GM12865 (cell line): Measurements from ENCODE around the gene GCDH.
"Not testable (repeated sequence)": the region's sequence is repeated elsewhere in the genome, so short reads cannot be mapped to it uniquely, and the experiment has no call there.

ENCODE experiments used
- DNase-seq: peaks from one replicate; pipeline ENCODE4 v3.0.0; 2010; ENCODE audit warnings: low read depth
- H3K4me3 ChIP-seq: 2 replicates; pipeline ENCODE4 v1.5.1; 2011; ENCODE audit warnings: mild to moderate bottlenecking, low read depth, low read length, control low read depth
- TF ChIP-seq, protein P1 (sequence below): IDR thresholded peaks from 2 replicates; pipeline ENCODE4 v1.5.1; 2011; ENCODE audit warnings: low read length, control low read depth, low read depth, inconsistent platforms; ENCODE audit not compliant: insufficient read depth; ENCODE audit errors: missing control alignments

Gene GCDH

GRCh38 chr19:12913851-12914690 lies 23.1 kb downstream of the GCDH start:
- TF ChIP-seq, protein P1, sequence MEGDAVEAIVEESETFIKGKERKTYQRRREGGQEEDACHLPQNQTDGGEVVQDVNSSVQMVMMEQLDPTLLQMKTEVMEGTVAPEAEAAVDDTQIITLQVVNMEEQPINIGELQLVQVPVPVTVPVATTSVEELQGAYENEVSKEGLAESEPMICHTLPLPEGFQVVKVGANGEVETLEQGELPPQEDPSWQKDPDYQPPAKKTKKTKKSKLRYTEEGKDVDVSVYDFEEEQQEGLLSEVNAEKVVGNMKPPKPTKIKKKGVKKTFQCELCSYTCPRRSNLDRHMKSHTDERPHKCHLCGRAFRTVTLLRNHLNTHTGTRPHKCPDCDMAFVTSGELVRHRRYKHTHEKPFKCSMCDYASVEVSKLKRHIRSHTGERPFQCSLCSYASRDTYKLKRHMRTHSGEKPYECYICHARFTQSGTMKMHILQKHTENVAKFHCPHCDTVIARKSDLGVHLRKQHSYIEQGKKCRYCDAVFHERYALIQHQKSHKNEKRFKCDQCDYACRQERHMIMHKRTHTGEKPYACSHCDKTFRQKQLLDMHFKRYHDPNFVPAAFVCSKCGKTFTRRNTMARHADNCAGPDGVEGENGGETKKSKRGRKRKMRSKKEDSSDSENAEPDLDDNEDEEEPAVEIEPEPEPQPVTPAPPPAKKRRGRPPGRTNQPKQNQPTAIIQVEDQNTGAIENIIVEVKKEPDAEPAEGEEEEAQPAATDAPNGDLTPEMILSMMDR: no peak

DNA sequence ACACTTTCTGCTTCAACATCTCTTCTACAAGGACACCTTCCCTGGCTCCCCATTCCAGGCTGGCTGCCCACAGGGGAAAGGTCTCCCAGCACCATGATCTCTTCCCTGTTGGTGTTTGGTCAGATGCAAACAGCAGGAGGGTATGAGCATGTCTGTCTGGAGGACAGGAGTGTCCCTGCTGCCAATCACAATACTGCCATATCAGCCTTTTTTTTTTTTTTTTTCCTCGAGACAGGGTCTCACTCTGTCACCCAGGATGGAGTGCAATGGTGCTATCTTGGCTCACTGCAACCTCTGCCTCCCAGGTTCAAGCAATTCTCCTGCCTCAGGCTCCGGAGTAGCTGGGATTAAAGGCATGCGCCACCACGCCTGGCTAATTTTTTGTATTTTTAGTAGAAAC lies 24.9 kb downstream of the GCDH start:
- not testable (repeated sequence) for H3K4me3 ChIP-seq, DNase-seq

More at GRCh38 chr19:12913851-12914690, 23.1 kb downstream of the GCDH start:
- no peak for DNase-seq
- no peak overlapping the region for H3K4me3 ChIP-seq

DNA sequence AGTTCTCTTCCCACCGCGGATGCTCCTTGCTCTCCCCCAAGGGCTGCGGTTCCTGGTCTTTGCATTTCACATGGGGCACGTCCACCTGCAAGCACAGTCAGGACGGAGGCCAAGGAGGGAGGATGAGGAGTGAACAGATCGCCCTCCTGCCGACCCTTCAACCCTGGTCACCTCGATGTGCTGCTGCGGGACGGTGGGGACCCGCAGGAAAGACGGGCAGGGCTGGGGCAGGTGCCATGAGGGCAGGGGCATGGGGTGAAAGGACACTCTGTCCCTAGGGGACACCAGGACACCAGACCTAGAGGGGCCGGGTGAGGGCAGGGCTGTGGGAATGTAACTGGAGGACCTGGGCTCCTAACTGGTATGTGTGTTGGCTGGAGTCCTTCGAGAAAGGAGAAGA lies 27.3 kb downstream of the GCDH start:
- TF ChIP-seq, protein P1: no peak
- H3K4me3 ChIP-seq: no peak overlapping the region
- DNase-seq: no peak

- no peak for DNase-seq
- TF ChIP-seq, protein P1: no peak
- H3K4me3 ChIP-seq: no peak overlapping the region
Measured at GRCh38 chr19:12921047-12921446, 30.1 kb downstream of the GCDH start.

GRCh38 chr19:12922959-12923358 lies 32.0 kb downstream of the GCDH start:
- no peak for DNase-seq
- TF ChIP-seq, protein P1: no peak
- no peak overlapping the region for H3K4me3 ChIP-seq

DNA sequence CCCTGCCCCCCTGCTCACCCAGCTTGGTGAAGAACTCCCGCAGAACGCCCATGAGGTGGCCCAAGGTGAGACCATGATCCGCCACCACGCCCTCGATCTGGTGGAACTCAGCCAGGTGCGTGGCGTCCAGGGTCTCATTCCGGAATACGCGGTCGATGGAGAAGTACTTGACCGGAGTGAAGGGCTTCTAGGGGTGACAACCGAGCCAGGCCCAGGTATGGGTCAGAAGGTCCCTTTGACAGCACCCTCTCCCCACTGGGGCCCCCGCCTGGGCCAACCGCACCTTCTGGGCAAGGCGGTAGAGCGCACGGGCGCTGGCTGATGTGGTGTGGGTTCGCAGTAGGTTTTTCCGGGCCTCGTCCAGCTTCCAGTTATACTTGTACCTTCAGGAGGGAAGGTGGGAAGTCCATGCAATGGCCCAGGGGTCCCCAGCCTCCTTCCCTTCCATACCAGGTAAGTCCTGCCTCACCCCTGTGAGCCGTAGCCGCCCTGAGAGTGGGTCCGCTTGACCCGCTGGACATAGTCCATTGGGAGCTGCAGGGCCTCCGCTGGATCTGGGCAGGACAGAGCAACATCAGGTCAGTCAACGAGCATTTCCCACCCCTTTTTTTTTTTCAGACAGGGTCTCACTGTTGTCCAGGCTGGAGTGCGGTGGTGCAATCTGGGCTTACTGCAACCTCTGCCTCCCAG lies 33.8 kb downstream of the GCDH start:
- no peak overlapping the region for H3K4me3 ChIP-seq
- TF ChIP-seq, protein P1: no peak
- no peak for DNase-seq

DNA sequence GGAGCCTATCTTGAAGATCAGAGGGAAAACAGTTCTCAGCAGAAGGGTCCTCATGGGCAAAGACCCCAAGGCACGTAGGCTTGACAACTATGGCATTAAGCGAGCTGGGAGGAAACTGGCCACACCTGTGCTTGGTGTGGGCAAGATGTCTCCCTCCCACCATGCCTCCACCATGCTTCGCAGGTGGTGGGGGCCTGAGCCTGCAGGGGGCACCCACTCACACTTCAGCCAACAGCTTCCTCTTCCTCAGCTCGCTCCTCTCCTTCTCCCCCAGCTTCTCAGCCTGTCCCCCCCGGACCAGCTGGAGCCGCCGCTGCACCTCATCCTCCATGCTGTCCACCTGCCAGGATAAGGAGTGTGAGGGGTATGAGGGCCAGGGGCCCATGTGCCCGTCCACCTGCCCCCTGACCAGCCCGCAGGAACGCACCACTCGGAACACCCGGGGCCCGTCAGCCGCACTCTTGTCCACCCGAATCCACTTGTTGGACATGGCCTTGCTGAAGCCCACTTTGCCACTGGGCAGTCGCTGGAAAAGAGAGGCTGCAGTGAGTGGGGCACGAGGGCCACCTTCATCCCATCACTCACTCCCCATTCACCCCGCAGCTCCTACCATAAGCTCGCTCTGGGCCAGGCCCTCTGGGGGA lies 39.2 kb downstream of the GCDH start:
- H3K4me3 ChIP-seq: no peak overlapping the region
- DNase-seq: no peak

More for the DNA sequence above, 39.2 kb downstream of the GCDH start:
- TF ChIP-seq, protein P1: no peak
